VCaP (cell line): ENCODE data around the gene MFSD8.
"Not testable (repeated sequence)": the region's sequence is repeated elsewhere in the genome, so short reads cannot be mapped to it uniquely, and the experiment has no call there.

Experiments
- H3K27ac ChIP-seq: fragments of 450-650 bp; 2 replicates; pipeline ENCODE4 v1.5.1; 2017
- CTCF ChIP-seq: fragments of 450-650 bp; conservative IDR thresholded peaks from 2 replicates; pipeline ENCODE4 v1.5.1; 2017; ENCODE audit warnings: mild to moderate bottlenecking, moderate library complexity

Gene MFSD8

GRCh38 chr4:127920521-127920920, 44.5 kb downstream of the MFSD8 start:
- no peak for TF ChIP-seq CTCF
- no peak overlapping the region for H3K27ac ChIP-seq

GRCh38 chr4:127917151-127917550, 47.8 kb downstream of the MFSD8 start:
- no peak overlapping the region for H3K27ac ChIP-seq
- TF ChIP-seq CTCF: no peak

GRCh38 chr4:127916512-127916911, 48.5 kb downstream of the MFSD8 start:
- no peak for TF ChIP-seq CTCF
- H3K27ac ChIP-seq: no peak overlapping the region

- TF ChIP-seq CTCF: no peak
- no peak overlapping the region for H3K27ac ChIP-seq
Observed at GRCh38 chr4:127905029-127905428, 59.9 kb downstream of the MFSD8 start.

- not testable (repeated sequence) for H3K27ac ChIP-seq
Observed at GRCh38 chr4:127899682-127900081, 65.3 kb downstream of the MFSD8 start.

GRCh38 chr4:127896528-127896927, 68.4 kb downstream of the MFSD8 start:
- no peak for TF ChIP-seq CTCF

GRCh38 chr4:127896069-127896468, 68.9 kb downstream of the MFSD8 start:
- H3K27ac ChIP-seq: no peak overlapping the region
- TF ChIP-seq CTCF: no peak

More at GRCh38 chr4:127896528-127896927, 68.4 kb downstream of the MFSD8 start:
- no peak overlapping the region for H3K27ac ChIP-seq

- no peak for TF ChIP-seq CTCF
- no peak overlapping the region for H3K27ac ChIP-seq
Observed at GRCh38 chr4:127889903-127890302, 75.1 kb downstream of the MFSD8 start.
